ENCODE measurements around the gene C2CD2L.
"Not testable (repeated sequence)": the region's sequence is repeated elsewhere in the genome, so short reads cannot be mapped to it uniquely, and the experiment has no call there.

The C2CD2L gene

GRCh38 chr11:119106564-119107537 lies at the start of gene C2CD2L:
Gene C2CD2L, plus strand, starts transcription at chr11:119107344. Its CDS starts 398 bp downstream, at chr11:119107742.
- DNase-seq: peak; percentile 83

GRCh38 chr11:119059128-119059527 lies 48.0 kb upstream of the C2CD2L start:
- DNase-seq: not testable (repeated sequence)

- no peak for DNase-seq
Observed at GRCh38 chr11:119061256-119061655, 45.9 kb upstream of the C2CD2L start.

GRCh38 chr11:119062779-119063178 lies 44.4 kb upstream of the C2CD2L start:
- no peak for DNase-seq

GRCh38 chr11:119065369-119065768 lies 41.8 kb upstream of the C2CD2L start:
- DNase-seq: peak; percentile 19

- peak; percentile 96 for DNase-seq
Observed at GRCh38 chr11:119067371-119068222, 39.5 kb upstream of the C2CD2L start, which contains the start of gene VPS11. Gene VPS11, plus strand, starts transcription at chr11:119067818. Its CDS starts 6 bp downstream, at chr11:119067824.

- no peak for DNase-seq
Observed at GRCh38 chr11:119077839-119078238, 29.3 kb upstream of the C2CD2L start.

GRCh38 chr11:119078675-119079420 lies 28.3 kb upstream of the C2CD2L start:
- DNase-seq: no peak

GRCh38 chr11:119081682-119082260 lies 25.4 kb upstream of the C2CD2L start:
- DNase-seq: no peak

- DNase-seq: peak; percentile 86
Observed at GRCh38 chr11:119084663-119085436, 22.3 kb upstream of the C2CD2L start, which contains the start of gene HMBS. Gene HMBS, plus strand, starts transcription at chr11:119084881. Its CDS starts 153 bp downstream, at chr11:119085034.

GRCh38 chr11:119085437-119085847 lies 21.7 kb upstream of the C2CD2L start:
- peak; percentile 31 for DNase-seq

- DNase-seq: no peak
Observed at GRCh38 chr11:119087123-119087522, 20.0 kb upstream of the C2CD2L start.

- DNase-seq: no peak
Observed at GRCh38 chr11:119087747-119088241, 19.4 kb upstream of the C2CD2L start.

GRCh38 chr11:119088406-119088805 lies 18.7 kb upstream of the C2CD2L start:
- no peak for DNase-seq

- DNase-seq: no peak
Observed at GRCh38 chr11:119089319-119089718, 17.8 kb upstream of the C2CD2L start.

- no peak for DNase-seq
Observed at GRCh38 chr11:119091178-119091577, 16.0 kb upstream of the C2CD2L start.

- DNase-seq: no peak
Observed at GRCh38 chr11:119091966-119092879, 14.9 kb upstream of the C2CD2L start.

- DNase-seq: no peak
Observed at GRCh38 chr11:119092880-119093842, 14.0 kb upstream of the C2CD2L start.
